ENCODE results near the gene KRT73.
"Not testable (repeated sequence)": the region's sequence is repeated elsewhere in the genome, so short reads cannot be mapped to it uniquely, and the experiment has no call there.

Gene KRT73

DNA sequence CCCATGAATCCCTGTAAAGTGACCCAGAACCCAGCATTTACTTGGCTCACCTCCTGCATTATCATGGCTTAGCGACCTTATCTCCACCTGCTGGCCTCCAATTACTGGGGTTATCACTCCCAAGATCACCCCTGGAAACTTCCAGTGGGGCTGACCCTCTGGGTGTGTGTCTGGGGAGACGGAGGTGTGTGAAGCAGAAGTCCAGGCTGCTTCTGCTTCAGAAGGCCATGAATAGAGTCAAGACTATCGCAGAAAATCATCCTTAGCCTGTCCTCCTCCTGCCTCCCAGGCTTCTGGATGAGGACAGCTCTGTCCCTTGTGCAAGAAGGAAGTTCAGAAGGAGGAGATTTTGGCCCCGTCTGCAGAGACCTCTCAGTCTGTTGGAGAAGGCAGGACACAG, 16.7 kb downstream of the KRT73 start:
- Mint-ChIP-seq H3K4me3 (no peak overlapping the region), H3K27me3 (ENCODE audit: low read depth) (peaks cover 41% of the 10 kb centered on the region), H3K36me3 (ENCODE audit: low read depth) (no peaks in the 10 kb centered on the region), H3K9me3 (no peaks in the 10 kb centered on the region), H3K27ac (no peak overlapping the region), H3K4me1 (no peaks in the 10 kb centered on the region)
- TF ChIP-seq CTCF (IDR thresholded peaks at IDR 0.05; ENCODE audit: unreplicated experiment in 3 of 3), result no peak

DNA sequence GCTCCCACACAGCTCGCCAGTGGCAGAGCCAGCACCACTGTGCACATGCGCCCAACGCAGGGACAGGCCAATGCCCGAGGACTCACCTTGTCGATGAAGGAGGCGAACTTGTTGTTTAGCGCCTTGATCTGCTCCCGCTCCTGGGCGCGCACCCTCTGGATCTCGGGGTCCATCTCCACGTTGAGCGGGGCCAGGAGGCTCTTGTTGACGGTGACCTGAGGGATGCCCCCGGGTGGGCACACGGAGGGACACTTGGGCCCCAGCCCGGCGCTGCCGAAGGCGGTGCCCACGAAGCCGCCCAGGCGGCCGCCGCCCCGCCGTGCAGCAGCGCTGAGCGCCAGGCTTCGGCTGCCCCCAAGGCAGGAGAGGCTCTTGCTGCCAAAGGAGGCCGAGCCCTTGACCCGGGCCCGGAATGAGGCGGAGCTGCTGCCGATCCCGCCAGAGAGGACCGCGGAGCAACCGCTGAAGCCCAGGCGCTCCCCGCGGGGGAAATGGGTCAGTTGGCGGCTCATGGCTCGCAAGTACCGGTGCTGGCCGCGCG, 17.3 kb downstream of the KRT73 start, which contains the start of gene KRT72:
Gene KRT72 (minus strand): TSS at position 523 of the 541 bp plus-strand sequence. CDS start 11 bp downstream, at position 512.
- Mint-ChIP-seq H3K4me3 (no peak within 1 kb of the TSS), H3K36me3 (ENCODE audit: low read depth) (no peaks in the 10 kb centered on the region), H3K4me1 (no peaks in the 10 kb centered on the region), H3K27ac (no peak within 1 kb of the TSS), H3K27me3 (ENCODE audit: low read depth) (peaks cover 44% of the 10 kb centered on the region), H3K9me3 (no peaks in the 10 kb centered on the region)
- no peak for TF ChIP-seq CTCF (IDR thresholded peaks at IDR 0.05; ENCODE audit: unreplicated experiment in 3 of 3)

DNA sequence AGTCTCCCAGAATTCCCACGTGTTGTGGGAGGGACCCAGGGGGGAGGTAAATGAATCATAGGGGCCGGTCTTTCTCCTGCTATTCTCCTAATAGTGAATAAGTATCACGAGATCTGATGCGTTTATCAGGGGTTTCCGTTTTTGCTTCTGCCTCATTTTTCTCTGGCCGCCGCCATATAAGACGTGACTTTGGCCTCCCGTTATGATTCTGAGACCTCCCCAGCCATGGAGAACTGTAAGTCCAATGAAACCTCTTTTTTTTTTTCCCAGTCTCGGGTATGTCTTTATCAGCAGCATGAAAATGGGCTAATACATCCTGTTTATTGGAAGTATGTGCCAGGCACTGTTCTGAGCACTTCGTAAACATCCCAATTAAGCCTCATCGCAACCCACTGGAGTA, 17.9 kb downstream of the KRT73 start:
- no peaks in the 10 kb centered on the region for H3K36me3 Mint-ChIP-seq (ENCODE audit: low read depth)
- peaks cover 45% of the 10 kb centered on the region for H3K27me3 Mint-ChIP-seq (ENCODE audit: low read depth)
- no peaks in the 10 kb centered on the region for H3K9me3 Mint-ChIP-seq
- TF ChIP-seq CTCF (IDR thresholded peaks at IDR 0.05; ENCODE audit: unreplicated experiment in 3 of 3), result no peak
- no peak overlapping the region for H3K4me3 Mint-ChIP-seq
- H3K27ac Mint-ChIP-seq, result no peak overlapping the region
- H3K4me1 Mint-ChIP-seq, result no peaks in the 10 kb centered on the region

DNA sequence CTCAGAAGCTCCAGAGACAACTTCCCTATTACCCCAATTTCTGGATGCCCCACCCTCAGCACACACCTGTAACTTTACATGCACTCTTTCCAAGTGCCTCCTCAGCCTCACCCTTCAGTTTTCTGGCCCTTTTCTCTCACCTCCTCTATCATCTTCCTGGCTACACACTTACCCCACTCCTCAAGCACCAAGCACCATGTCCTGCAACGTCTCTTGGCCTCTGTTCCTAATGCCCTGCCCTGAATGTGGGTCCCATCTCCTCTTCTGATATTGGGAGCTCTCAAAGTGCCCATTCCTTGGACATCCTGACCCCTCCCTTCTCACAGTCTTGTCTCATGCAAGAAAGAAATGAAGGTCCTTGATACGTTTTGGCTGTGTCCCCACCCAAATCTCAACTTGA, 18.3 kb downstream of the KRT73 start:
- no peaks in the 10 kb centered on the region for H3K36me3 Mint-ChIP-seq (ENCODE audit: low read depth)

DNA sequence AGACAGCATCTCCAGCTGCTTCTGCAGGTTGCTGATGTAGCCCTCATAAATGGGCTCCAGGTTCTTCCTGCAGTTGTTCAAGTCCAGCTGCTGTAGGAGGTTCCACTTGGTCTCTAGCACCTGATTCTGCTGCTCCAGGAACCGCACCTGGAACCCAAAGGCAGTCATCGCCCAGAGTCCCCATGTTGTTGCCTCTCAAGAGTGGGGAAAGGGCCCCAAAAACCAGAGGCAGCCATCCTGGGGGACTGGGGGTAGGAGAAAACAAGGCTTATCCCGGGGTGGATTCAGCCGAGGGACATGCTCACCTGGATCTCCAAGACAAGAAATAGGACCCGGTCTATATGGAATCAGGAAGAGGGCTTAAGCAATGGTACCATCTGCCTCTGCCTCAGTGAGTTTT, 19.4 kb downstream of the KRT73 start:
- Mint-ChIP-seq H3K27ac (no peak overlapping the region), H3K36me3 (ENCODE audit: low read depth) (no peaks in the 10 kb centered on the region), H3K4me3 (no peak overlapping the region), H3K9me3 (no peaks in the 10 kb centered on the region), H3K4me1 (no peaks in the 10 kb centered on the region), H3K27me3 (ENCODE audit: low read depth) (peaks cover 41% of the 10 kb centered on the region)
- no peak for TF ChIP-seq CTCF (IDR thresholded peaks at IDR 0.05; ENCODE audit: unreplicated experiment in 3 of 3)

More for the DNA sequence above, 18.3 kb downstream of the KRT73 start:
- H3K4me3 Mint-ChIP-seq, result no peak overlapping the region
- H3K27ac Mint-ChIP-seq, result no peak overlapping the region
- peaks cover 45% of the 10 kb centered on the region for H3K27me3 Mint-ChIP-seq (ENCODE audit: low read depth)
- no peaks in the 10 kb centered on the region for H3K4me1 Mint-ChIP-seq
- H3K9me3 Mint-ChIP-seq, result no peaks in the 10 kb centered on the region
- no peak for TF ChIP-seq CTCF (IDR thresholded peaks at IDR 0.05; ENCODE audit: unreplicated experiment in 3 of 3)

DNA sequence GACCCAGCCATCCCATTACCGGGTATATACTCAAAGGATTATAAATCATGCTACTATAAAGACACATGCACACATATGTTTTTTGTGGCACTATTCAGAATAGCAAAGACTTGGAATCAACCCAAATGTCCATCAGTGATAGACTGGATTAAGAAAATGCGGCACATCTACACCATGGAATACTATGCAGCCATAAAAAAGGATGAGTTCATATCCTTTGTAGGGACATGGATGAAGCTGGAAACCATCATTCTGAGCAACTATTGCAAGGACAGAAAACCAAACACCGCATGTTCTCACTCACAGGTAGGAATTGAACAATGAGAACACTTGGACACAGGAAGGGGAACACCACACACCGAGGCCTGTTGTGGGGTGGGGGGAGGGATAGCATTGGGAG, 24.1 kb downstream of the KRT73 start:
- not testable (repeated sequence) for H3K4me3 Mint-ChIP-seq; H3K36me3 Mint-ChIP-seq (ENCODE audit: low read depth); H3K27ac Mint-ChIP-seq; H3K4me1 Mint-ChIP-seq; H3K9me3 Mint-ChIP-seq
- H3K27me3 Mint-ChIP-seq (ENCODE audit: low read depth), result peaks cover 41% of the 10 kb centered on the region

All from nephron (organoid).